Suprapubic skin (tissue), 4 donors: ENCODE results near the gene SUPT6H.

Experiments used
- CTCF ChIP-seq, 2 donors: fragments of 200-600 bp in 1 of 2; fragments of 450-650 bp in 1 of 2; sonication (generic) in 1 of 2; IDR thresholded peaks; one replicate each; pipeline ENCODE4 v1.5.1; 2016 to 2019; ENCODE audit warnings: antibody characterized with exemption in 2 of 2, mild to moderate bottlenecking in 1 of 2, moderate library complexity in 1 of 2
- POLR2A ChIP-seq, 2 donors: fragments of 450-650 bp; IDR thresholded peaks; one replicate each; pipeline ENCODE4 v1.6.1; 2017; ENCODE audit warnings: antibody characterized with exemption in 2 of 2, mild to moderate bottlenecking in 2 of 2, moderate library complexity in 2 of 2
- POLR2AphosphoS5 ChIP-seq, 3 donors: sonication (generic); formaldehyde crosslinking; IDR thresholded peaks; one replicate each; pipeline ENCODE4 v1.6.1; 2017; ENCODE audit warnings: antibody characterized with exemption in 3 of 3

GRCh38 chr17:28705728-28706334 lies 43.8 kb downstream of the SUPT6H start:
- TF ChIP-seq POLR2A (IDR thresholded peaks at IDR 0.05) (no peak), CTCF (IDR thresholded peaks at IDR 0.05) (no peak), POLR2AphosphoS5 (IDR thresholded peaks at IDR 0.05) (no peak)
